Stimulated activated naive CD8-positive, alpha-beta T cell treated with anti-CD3 and anti-CD28 coated beads, Interleukin-15, Interleukin-2, amounts not matched to agents 100 U/mL and 50 U/mL, for 24 hours (primary cell): Measurements from ENCODE around the gene CCND1.

Experiments
- ATAC-seq: fragments of 150-1000 bp; cut with Tn5 transposase; one replicate; pipeline ENCODE4 v1.10.0; 2021
- DNase-seq: peaks from one replicate; pipeline ENCODE4 v3.0.0; 2021

The CCND1 gene

DNA sequence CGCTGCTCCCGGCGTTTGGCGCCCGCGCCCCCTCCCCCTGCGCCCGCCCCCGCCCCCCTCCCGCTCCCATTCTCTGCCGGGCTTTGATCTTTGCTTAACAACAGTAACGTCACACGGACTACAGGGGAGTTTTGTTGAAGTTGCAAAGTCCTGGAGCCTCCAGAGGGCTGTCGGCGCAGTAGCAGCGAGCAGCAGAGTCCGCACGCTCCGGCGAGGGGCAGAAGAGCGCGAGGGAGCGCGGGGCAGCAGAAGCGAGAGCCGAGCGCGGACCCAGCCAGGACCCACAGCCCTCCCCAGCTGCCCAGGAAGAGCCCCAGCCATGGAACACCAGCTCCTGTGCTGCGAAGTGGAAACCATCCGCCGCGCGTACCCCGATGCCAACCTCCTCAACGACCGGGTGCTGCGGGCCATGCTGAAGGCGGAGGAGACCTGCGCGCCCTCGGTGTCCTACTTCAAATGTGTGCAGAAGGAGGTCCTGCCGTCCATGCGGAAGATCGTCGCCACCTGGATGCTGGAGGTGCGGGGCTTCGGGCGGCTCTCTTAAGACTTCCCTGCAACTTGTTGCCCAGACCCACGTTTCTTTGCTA is at the start of gene CCND1:
Gene CCND1, plus strand, starts transcription at position 162 of the 587 bp plus-strand sequence. Its CDS starts 158 bp downstream, at position 320.
- DNase-seq (peak; percentile 44), ATAC-seq (peak; percentile 20)

DNA sequence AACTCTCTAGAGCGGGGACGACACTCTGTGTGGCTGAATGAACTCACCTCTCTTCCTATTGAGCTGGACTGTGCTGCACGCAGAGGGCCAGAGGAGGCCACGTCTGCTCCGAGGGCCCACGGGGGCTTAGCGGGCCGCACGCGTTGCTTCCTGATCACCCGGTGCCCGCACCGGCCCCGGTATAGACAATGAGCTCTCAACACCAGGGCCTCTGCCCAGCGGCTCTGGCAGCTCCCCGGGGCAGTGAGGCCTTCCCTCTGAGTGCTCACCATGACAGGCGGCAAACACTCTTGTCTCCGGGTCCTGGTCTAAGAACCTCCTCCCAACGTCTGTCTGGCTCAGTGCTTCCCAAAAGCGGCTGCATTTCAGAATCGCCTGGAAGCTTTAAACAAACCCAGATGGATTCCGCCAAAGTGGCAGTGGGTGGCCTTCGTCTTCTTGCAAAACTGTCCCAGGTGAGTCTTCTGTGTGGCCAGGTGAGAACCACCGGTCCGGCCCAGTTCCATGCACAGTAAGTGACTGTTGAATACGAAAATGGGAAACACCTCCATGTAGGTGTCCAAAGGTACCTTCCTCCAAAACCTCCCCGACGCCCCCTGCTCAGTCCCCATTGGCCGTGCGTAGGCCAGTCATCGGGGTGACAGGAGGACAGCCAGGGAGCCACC is 47.8 kb upstream of the CCND1 start:
- DNase-seq (no peak), ATAC-seq (peak; percentile 36)

DNA sequence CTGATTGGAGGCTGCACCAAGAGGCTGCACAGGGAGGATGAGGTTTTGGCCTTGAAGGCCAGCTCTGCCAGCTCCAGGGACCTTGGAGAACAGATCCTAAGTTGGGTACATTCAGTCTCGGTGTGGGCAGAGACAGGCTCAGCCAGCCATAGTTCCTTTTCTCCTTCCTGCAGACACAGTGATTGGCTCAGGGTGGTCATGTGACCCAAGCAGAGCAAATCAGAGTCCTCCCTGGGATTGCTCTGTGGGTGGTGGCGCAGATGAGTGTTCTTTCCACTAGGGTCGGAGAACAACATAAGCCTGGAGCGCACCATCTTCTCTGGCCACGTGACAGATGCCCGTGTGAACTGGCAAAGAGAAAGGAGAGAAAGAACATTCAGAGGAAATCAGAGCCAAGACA is 47.1 kb upstream of the CCND1 start:
- DNase-seq, result no peak
- no peak for ATAC-seq

DNA sequence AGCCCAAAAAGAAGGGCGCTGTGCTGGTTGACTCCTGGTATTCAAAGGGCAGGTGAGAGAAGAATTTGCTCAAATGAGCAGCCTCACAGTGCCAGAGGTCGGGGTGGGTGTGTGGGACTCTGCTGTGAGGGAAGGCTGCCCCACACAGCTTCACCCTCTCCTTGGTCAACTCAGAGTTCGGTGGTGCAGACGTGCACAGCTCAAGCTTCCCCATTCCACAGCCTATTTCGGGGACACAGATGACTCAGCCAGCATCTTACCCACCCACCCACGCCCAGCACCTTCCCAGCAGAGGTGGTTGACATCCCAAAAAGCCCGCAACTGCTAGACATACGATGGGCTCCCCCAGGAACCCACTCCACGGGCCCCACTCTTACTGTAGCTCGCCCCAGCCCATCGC is 46.5 kb upstream of the CCND1 start:
- ATAC-seq (no peak), DNase-seq (no peak)

DNA sequence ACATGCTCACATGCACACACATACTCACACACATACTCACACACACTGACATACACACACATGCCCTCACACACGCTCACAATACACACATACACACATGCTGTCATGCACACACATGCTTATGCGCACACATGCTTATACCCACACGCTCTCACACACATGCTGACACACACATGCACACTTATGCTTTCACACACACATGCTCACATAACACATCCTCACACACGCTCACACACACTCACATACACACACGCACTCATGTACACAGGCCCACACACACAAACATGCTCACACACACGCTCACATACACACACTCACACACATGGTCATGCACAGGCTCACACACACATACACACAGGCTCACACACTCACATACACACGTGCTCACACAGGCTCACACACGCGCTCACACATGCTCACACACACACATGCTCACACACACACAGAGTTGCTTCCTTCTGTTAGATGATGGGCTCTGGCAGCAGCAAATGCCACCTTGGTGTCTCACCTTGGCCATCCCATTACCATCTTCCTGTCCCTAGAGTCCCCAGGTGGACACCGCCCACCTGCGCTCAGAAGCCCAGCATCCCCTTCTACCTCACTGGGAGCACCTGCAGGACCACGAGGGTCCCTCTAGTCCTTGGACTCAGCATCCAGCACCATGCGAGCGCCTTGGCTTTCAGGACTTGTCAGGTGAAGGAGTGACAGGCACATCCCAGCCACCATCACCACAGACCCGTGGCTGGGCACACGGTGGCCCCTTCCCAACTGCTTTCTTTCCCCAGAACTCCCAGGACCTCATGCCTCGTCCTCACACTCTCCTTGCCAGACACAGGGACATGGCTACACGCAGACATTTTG is 44.9 kb upstream of the CCND1 start:
- DNase-seq, result no peak

DNA sequence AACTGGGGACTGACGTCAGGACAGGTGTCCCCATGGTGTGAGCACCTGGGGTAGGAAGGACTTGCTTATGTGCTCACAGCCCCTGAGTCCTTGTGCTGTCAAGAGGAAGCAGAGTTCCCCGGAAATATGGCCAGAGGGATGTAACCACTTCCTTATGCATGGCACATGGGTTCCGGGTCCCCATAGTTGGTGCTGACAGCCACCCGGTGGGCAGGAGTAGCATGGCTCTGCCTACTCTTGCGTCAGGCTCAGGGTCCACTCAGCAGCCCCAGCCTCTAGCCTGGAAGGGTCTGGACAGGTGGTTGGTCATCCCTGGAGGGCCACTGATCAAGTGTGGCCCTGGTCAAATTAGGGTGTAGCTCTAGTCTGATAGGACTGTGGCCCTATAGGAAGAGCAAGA is 42.8 kb upstream of the CCND1 start:
- DNase-seq, result peak; percentile 11
- ATAC-seq, result no peak

More for the DNA sequence above, 44.9 kb upstream of the CCND1 start:
- ATAC-seq, result no peak

DNA sequence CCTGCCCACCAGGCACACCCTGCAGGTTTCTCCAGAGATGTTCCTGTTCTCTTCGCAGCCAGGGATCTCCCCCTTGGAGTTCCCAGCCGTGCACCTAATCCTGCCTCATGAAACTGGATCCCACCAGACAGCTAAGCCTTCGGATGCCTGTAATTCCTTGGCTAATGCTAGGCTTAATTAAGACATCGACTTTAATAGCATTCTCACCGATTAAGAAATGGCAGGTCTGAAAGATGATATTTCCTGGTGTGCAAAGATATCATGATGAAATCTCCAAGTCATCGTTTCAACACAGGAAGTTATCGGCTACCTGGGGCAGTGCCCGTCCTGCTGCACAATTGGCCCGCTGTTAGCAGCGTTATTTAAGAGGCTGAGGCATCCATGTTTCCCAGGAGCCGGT is 41.5 kb upstream of the CCND1 start:
- DNase-seq (no peak), ATAC-seq (no peak)

DNA sequence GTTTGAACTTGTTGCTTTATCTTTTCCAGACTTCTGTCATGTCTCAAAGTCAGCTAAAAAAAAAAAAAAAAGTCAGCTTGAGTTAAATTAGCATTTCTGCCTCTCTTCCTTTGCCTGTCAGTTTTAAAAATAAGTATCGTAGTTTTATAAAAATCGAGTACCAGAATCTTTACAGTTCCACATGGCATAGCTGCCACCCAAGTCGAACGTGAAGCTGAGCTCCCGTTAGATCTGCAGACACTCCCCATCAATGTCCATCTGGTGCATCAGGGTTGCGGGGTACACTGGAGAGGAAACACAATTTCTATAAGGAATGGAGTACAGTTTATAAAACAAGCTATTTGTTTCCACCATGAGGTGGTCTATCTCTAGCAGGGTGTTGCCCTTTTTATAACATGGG is 41.0 kb upstream of the CCND1 start:
- ATAC-seq, result no peak

DNA sequence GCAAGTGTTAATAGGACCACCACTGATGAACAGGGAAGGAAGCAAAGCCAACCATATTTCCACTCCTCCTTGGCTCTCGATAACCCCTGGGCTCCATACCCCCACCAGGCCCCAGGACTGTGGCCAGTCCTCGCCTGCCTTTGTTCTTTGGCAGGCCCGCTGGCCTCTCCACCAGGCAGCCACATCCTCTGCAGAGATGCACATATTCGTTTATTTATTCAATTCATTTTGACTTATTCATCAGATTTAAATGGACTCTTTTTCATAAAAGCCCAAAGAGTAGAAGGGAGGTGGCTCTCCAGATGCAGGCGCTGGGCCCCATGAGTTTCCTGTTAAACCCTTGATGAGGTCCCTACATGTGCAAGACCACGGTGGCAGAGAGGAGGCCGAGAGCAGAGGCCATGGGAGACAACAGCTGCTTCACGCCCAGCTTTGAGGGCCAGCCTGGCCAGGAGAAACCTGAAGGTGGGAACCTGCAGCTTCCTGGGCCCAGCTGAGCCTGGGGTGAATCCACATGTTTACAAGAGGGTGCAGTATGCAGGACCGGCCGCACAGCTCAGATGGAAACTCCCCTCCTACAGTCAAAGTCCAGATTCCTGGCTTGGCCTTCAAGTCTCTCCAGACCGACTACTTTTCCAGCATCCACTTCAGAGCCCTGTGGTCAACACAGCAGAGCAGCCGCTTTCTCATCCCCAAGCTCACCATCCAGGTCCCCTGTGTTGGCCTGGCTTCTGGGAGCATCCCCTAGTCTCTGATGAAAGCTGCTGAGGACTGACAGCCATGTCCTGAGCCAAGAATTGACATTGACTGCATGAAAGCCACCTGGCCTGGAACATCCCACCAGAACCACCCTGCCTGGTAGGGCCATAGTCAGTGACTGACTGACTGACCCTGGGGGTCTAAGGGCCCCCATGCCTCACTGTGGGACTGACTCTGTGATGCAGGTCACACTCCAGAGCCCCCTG is 39.7 kb upstream of the CCND1 start:
- ATAC-seq (no peak), DNase-seq (no peak)

More for the DNA sequence above, 41.0 kb upstream of the CCND1 start:
- no peak for DNase-seq

DNA sequence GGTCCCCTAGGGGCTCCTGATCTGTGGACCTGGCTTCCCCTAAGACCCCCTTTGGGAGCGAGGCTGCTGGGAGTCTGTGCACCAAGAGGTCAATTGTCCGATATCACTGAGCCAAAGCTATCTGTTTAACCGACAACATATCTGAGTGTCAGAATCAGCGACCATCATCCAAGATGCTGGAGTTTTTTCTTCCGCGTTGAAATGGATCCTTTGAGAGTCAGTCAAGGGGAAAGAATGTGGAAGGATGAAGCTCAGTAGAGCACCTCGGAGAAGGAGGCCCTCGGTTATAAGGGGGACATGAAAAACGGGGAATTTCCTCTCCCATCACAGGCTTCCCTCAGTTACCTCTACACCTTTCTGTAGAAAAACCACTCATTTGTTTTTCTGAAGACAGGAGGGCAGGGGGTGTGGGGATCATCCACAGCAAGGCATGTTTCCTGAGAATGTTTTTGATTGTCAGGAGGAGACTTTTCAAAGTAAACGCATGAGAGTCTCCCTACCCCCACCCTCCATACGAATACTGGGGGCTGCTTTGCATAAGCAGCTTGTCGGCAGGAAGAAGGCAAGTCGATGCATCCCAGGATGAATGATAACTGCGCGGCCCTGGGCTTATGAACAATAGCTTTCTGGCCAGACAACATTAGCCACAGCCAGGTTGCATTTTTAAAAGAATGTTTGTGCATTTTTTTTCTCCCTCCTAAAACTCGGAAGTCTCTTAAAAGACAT is 37.7 kb upstream of the CCND1 start:
- ATAC-seq, result no peak

DNA sequence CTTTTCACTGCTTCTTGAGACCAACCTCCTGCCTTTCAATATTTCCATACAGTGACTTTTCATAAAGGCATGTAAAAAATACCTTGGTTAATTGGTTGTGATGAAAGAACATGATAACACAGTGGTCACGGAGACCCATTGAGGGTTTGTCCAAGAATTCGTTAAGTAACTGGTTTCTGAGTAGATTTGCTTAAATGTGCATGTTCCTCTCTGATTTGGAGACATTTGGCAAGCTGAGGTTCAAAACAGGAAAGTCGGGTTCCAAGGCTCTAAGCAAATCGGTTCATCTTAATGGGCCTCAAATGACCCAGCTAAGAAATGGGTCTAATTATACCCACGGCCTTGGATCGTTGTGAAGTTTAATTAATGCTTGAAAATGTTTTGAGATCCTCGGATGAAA is 36.9 kb upstream of the CCND1 start:
- DNase-seq (no peak), ATAC-seq (no peak)

More for the DNA sequence above, 37.7 kb upstream of the CCND1 start:
- DNase-seq, result no peak

DNA sequence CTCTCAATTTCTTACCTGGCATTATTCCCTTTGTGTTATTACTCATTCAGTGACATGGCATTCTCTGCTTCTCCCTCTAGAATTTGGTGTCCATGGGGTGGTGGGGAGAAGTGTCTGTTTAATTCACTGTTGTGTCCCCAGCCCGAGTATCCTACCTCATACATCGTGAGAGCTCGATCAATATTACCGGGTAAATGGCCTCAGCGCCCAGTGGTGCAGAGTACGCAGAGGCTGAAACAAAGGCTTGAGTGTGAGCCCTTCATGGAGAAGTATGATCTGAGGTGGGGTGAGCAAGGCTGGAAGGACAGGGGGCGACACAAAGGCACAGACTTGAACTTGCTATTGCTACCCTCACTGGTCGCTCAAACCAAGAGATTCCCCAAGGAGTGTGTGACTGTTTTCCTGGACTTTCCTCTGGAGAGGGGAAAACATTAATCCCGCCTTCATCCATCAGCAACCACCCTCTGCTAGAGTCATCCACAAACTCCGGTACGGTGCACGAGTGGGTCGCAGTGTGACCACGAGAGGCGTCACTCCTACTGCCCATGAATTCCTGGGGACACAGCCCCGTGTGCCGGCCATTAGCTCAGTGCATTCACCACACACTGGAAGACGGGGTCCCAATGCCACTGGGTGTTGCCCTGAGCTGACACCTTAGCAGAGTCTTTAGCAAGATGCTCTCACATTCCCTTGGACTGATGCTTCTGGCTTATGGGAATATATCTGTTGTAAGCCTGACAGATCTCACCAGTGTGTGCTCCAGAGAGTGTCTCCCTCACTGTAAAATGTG is 35.0 kb upstream of the CCND1 start:
- DNase-seq (no peak), ATAC-seq (no peak)

DNA sequence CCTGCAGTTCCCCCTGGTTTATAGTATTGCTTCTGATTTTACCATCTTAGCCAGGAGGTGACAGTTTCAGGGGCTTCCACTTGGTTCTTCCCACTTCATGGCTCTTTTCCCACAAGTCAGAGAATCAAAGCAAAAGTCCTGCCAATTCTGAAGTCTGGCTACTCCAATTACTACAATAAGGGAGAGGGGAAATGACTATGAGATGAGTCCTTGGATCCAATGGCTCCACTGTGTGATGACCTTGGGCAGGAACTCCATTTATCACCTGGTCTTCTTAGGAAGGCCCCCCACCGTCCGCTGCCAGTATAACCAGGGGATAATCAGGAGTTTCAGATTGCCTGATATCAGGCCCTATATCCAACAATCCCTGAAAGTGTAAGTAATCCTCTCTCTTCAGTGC is 31.6 kb upstream of the CCND1 start:
- ATAC-seq (no peak), DNase-seq (no peak)

DNA sequence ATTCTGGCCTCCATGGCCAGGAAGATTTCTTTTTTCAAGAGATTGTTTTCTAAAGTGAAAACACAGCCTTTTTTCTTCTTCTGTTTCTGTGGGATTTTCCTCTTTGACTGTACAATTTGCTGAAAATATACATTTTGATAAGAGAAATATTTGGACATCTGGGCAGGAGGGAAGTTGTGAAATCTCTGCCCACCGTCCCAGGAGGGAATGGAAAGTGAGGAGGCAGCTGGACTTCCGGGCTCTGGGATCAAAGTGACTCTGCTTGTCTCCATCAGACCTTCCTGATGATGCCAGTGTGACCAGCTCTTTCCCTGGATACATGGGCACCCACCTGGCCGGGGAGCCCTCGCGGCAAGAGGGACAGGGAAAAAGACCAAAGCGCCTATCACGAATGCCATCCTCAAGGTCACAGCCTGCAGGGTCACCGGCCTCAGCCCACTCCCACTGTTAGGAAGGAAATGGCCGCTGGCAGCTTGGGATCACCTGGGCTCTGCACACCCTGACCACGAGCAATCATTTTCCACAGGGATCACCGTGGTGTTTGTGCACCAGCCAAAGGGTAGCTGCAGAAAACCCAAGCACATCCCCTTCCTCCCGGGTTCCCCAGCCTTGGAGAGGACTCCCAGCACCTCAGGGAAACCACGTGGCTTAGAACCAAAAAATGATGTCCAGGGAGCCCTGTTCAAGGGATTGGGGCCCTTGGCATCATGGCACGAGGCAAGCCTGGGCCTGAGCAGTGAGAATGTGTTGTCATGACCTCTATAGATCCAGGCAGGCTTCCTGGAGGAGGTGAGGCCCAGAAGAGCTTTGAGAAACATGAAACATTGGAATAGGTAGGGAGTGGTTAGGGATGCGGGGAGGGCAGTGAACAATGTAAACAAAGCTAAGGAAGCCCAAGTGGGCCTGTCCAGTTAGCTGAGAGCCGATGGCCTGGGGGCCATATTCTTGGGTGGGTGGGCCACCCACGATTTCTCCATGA is 29.1 kb upstream of the CCND1 start:
- DNase-seq, result no peak
- no peak for ATAC-seq

DNA sequence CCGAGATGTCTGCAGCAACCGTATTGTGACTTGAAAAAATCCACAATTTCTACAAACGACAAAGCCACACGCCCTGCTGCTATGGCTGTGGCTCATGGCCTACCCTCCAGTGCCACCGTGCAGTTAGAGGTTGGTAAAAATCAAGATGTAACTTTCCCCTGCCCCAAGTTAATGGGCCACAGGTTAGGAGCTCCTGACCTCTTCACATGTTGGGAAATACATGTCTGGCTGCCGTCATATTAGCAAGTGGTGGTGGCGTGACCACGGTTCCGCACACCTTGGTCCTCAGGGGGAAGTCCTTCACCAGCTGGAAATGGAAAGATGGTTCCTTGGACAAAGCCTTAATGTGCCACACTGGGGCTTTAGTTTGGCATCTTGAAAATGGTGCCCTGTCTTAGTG is 27.4 kb upstream of the CCND1 start:
- ATAC-seq (no peak), DNase-seq (no peak)

DNA sequence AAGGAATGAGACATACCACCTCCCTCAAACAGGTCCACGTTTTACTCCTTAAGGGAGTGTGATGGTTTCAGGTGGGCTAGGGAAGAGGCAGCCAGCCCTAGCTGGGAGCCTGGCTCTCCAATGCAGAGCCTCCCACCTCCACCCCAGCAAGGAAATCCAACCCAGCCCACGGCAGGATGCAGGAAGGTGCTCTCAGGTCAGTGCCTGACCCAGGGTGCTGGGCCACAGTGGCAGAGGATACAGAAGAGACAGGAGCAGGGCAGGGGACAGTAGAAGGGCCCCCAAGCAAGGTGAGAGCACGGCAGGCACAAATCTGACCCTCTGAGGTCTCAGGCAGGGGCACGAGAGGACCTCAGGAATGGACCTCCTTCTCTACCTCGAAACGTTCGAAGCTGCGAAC is 26.9 kb upstream of the CCND1 start:
- no peak for ATAC-seq
- DNase-seq, result no peak

DNA sequence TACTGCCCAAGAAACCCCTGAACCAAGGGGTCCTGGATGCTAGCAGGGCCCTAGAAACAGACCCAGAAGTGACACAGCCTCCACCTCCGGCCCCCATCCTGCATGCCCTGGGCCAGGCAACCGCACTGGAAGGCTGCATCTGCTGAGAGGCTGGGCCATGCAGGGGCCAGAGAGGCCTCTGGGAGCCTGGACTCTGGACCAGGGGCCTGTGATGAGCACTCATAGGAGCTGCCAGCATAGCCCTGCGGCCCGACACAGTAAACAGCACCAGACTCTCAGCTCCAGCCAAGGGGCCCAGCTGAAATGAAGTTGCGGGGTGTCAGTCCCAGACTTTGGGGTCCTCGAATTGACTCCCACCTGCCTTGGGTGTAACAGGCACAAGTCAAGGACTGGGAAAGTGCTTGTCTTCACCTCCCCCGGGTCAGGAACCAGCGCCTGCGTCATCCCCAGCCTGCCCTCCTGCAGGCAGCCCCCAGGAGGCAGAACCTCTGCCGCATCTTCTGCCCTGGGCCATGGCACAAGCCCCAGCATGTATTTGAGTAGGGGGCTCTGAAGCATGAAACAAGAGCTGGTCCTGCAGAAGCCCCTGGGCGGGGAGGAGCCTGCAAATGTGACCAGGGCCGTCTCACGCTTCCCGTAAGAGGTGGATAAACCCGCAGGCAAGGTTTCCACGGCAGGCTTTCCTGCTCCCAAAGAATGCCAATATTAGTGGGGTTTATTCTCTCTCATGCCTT is 25.2 kb upstream of the CCND1 start:
- ATAC-seq, result no peak
- DNase-seq, result no peak

DNA sequence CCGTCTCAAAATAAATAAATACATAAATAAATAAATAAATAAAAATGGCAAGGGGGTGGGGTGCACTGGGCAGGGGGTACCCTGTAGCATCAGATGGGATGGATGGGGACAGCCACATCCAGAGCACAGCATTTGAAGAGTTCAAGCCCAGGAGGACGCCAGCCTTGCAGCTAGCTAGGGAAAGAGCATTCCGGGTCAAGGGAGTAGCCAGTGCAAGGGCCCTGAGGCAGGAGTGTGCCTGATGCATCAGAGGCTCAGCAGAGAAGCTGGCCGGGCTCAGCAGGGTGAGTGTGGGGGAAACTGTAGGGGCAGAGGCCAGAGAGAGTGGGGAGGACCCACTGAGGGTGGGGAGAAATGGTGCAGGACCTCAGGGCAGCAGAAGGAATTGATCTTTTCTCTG is 23.7 kb upstream of the CCND1 start:
- DNase-seq, result no peak
- ATAC-seq, result no peak

DNA sequence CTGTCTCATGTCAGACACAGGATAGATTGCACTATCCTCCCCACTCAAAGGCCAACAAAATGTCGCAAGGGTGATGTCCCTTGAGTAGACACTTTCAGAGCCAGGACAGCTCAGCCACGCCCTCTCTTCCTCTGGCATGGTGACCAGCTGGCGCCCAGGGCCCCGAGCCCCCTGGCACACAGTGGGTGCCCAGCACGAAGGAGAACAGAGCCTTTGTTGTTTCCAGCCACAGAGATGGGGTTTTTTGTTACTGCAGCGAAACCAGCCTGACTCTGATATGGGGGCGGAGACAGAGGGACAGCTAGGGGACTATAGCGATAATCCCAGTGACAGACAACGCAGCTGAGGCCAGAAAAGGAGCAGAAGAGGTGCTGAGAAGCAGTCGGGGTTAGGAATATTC is 23.3 kb upstream of the CCND1 start:
- ATAC-seq (no peak), DNase-seq (no peak)
